D341Med (cell line): Measurements from ENCODE around the gene ETHE1.
A peak's percentile ranks its signal among the peaks of the same experiment; 100 is the strongest.

Experiments used
- DNase-seq: peaks from one replicate; pipeline ENCODE4 v3.0.0; 2012; ENCODE audit warnings: low spot score

ETHE1 gene, protein sequence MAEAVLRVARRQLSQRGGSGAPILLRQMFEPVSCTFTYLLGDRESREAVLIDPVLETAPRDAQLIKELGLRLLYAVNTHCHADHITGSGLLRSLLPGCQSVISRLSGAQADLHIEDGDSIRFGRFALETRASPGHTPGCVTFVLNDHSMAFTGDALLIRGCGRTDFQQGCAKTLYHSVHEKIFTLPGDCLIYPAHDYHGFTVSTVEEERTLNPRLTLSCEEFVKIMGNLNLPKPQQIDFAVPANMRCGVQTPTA

GRCh38 chr19:43526884-43527859 is at the start of gene ETHE1:
ETHE1 (minus strand) TSS chr19:43527201; CDS start chr19:43527177, 24 bp downstream.
- DNase-seq, result peak; percentile 88

GRCh38 chr19:43575955-43576878 is 49.2 kb upstream of the ETHE1 start:
- no peak for DNase-seq

DNA sequence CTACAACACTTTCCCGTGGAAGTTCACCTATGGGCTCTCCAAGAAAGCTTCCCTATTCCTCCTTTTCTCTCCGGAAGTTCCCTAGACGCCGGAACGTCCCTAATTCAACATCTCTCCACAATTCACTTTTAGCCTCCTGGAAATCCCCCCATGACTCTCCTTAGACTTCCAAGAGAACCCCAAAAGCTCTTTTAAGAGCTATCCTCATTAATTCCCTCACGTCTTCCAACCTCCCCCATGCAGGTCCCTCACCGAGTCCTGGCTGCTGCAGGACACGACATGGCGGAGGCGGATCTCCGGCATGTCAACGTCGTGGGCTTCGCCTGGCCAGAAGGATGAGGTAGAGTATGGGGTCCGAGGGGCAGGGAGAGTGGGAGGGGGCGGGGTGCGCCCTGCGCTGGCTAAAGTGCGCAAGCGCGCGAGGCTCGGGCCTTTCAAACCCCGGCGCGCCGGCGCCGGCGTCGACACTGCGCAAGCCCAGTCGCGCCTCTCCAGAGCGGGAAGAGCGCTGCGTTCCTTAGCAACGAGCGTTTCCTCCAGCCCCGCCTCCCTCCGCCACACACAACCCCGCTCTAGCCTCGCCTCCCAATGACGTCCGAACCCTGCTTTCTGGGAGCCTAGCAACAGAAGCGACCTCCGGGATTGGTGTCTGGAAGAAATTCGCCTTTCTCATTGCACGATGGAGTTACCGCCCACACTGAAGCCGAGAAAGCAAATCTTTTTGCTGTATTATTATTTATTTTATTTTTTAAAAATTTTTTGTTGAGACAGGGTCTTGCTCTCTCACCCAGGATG is 48.4 kb upstream of the ETHE1 start, which contains the start of the genes PINLYP and XRCC1:
TSS of gene PINLYP (plus strand) at position 646 of the 795 bp plus-strand sequence. CDS start 1,391 bp downstream, outside the sequence.
TSS of gene XRCC1 (minus strand) at position 372 of the 795 bp plus-strand sequence. CDS start at position 303, 69 bp downstream.
- DNase-seq, result peak; percentile 98

DNA sequence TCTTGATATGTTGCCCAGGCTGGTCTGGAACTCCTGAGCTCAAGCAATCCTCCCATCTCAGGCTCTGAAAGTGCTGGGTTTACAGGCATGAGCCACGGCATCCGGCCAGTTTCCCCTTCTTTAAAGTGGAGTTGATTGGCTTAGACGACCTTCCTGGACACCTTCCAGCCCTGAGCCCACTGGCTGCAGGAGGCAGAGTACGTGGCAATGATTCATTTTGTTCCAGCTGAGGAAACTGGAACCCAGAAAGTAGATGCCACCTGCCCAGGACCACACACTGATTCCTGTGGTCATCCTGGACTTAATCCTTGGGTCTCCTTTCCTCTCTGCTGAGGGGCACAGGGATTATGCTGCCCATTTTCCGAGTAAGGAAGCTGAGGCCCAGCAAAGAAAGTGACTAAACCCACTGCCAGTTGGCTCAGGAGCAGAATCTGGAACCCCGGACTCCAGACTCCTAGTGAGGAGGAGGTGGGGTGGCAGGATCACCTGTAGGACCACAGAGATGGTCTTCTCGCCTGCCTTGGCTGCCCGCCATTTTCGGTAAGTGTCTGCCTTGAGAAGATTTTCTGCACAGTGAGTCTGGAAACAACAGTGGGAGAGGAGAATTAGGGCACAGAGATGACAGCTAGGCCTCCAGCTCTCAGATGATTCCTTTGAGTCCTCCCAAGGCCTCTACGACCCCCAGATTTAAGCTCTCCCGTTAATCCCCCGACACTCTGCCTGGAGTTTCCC is 47.6 kb upstream of the ETHE1 start:
- DNase-seq, result no peak

DNA sequence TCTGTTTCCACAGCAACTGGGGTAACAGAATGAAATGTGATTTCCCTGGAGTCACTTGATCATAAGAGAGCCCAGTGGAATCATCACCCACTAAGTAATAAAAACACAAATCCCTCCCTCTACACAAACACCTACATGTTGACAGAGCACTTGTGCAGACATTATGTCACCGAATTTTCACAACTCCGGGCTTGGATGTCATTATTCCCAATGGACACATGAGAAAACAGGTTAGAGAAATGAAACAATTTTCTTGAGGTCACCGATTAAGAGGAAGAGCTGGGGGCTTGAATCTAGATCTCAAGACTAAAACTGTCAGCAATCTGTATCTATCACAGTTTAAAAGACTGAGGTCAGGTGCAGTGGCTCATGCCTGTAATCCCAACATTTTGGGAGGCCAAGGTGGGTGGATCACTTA is 45.2 kb upstream of the ETHE1 start:
- DNase-seq, result no peak

- DNase-seq, result peak; percentile 41
Observed at GRCh38 chr19:43570174-43570791, 43.3 kb upstream of the ETHE1 start.

- DNase-seq, result no peak
Observed at GRCh38 chr19:43569657-43570056, 42.7 kb upstream of the ETHE1 start.

DNA sequence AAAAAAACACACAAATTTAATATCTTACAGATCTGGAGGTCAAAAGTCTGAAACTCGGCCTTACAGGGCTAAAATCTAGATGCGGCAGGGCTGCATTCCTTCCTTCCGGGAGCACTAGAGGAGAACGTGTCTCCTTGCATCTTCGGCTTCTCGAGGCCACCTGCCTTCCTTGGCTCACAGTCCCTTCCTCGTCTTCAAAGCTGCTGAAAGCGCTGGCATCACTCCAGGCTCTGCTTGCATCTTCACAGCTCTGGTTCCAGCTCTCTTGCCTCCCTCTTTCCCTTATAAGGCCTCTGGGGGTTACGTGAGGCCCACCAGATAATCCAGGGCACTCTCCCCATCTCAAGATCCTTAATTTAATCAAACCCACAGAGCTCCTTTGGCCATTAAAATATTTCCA is 37.8 kb upstream of the ETHE1 start:
- DNase-seq, result no peak

DNA sequence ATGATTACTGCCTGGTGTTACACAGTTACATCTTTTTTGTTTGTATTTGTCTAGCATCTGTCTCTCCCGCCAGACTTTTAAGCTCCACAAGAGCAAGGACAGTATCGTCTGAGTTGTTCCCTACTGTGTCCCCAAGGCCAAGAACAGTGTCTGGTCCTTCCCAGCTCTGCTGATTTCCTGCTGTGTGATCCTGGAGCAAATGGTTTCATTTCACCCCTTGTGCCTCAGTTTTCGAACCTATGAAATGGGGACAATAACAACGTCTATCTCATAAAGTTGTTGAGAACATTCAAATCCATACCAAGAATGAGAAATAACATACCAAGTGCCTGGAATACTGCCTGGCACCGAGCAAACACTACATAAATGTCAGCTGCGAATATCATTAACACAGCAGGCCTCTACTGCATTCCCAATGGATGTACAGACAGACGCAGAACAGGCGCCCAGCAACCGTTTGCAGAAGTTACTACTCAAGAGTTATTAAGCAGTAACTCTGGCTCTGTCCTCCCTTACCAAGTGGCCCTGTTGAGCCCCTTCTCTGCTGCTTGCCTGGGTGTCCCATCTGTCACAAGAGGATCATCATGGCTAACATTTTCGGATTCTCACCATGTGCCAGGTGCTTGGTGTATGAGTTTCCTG is 36.9 kb upstream of the ETHE1 start:
- DNase-seq, result no peak

DNA sequence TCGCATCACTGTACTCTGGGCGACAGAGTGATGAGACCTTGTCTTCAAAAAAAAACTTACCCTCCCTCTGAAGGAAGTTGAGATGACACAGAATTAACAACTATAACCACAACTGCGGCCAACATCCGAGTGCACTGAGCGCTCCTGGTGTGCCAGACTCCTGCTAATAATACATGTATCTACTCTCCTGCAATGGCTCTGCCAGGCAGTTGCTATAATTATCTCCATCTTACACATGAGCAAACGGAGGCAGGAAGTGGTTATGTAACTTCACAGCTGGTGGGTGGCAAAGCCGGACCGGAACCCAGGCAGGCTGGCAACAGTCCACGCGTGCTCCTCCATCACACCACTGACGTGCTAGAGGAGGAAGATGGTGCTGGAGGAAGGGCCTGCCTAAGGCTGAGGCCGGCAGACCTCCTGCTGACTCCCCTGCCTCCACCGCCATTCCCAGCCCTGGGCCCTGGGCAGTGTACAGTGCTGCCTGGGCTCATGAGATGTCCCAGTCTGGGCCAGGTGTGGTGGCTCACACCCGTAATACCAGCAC is 35.8 kb upstream of the ETHE1 start:
- DNase-seq, result no peak

DNA sequence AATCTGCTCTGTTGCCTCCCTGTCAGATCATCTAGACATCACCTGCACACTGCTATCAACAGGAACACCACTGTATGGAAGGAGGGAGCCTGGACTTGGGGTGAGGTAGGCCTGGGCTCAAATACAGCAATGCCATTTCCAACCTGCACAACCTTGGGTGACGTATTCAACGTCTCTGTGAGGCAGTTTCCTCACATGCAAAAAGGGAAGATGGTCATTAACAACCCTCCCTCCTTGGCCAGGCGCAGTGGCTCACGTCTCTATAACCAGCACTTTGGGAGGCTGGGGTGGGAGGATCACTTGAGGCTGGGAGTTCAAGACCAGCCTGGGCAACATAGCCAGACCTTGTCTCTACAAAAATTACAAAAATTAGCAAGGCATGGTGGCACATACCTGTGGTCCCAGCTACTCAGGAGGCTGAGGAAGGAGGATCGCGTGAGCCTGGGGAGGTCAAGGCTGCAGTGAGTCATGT is 35.3 kb upstream of the ETHE1 start:
- DNase-seq, result no peak

DNA sequence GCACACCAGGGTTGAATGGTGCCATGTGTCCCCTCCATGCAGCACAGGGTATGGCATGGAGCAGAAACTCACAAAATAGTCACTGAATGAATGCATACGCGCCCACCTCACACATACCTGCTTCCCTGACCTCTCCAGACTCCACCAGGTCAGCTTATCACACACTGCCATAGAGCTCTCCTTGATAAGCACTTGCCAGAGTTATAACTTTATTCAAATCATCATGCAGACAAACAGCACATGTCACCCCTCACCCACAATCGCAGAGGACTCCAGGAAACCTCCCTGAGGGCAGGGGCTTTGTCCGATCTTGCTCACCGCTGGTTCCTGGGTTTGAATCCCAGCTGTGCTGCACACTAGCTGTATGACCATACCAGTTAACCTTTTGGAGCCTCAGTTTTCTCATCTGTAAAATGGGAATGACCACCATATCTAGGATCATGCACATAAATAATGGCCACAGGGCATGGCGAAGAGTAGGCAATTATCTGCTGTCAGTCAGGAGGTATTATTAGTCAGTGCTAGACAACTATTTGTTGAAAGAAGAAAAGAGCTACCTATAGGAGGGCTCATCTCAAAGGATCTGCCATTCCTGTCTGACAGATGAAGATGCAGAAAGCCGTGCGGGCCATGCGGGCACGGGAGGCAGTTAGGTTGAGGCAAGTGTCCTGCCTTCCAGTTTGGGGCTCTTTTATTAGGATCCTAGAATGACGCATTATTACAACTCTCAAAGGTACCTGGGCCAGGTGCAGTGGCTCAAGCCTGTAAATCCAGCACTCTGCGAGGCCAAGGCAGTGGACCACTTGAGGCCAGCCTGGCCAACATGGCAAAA is 34.4 kb upstream of the ETHE1 start:
- DNase-seq, result no peak

GRCh38 chr19:43560687-43561086 is 33.7 kb upstream of the ETHE1 start:
- peak; percentile 49 for DNase-seq

DNA sequence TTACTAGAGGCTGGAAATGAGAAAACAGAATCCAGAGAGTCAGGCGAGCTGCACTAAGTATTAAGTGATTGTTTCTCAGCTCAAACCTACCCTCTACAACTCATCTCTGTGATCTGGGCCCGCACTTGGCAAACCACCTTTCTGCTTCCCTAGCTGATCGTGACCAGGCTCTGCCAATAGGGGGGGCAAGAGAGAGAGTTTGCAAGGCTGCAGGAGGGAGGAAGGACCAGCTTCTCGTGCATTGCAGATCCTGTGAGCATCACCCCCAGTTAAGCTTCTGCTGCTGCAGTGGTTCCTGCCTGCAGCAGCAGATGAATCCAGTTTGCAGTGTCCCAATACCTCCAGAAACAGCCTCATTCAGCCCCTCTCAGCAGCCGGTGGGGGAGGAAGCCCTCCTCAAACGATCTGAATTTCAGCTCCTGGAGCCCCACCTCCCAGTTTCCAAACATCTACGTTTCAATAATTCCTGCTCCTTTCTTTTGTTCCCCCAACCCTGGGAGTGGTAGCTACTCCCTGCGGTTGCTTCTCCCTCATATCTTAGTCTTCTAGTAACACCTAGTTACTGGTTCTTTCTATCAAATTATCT is 28.3 kb upstream of the ETHE1 start:
- peak; percentile 82 for DNase-seq

DNA sequence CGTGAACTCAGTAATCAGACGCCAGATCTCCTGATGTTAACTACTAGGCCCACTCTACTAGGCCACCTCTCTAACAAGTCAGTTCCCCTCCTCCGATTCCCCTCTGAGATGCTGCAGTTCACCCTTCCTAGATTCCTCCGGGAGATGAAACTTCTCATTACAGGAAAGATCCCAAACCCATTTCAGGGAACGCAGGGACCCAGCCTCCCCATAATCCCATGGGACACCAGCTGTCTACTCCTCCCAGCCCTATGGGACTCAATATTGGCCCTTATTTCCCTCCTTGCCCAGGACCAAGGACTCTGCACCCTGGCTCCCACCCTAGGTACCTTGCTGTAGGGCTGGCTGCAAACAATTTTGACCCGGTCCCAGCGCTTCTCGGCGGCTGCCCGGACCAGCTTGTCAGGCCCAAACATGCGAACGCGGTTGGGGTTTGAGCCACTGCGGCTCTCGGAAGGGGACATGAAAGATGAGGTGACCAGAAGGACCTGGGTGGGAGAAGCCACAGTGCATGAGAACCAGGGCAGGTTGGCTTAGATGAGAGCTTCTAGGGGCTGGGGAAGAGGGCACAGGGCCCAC is 27.4 kb upstream of the ETHE1 start:
- peak; percentile 58 for DNase-seq

- DNase-seq, result peak; percentile 83
Observed at GRCh38 chr19:43553656-43554055, 26.7 kb upstream of the ETHE1 start.

DNA sequence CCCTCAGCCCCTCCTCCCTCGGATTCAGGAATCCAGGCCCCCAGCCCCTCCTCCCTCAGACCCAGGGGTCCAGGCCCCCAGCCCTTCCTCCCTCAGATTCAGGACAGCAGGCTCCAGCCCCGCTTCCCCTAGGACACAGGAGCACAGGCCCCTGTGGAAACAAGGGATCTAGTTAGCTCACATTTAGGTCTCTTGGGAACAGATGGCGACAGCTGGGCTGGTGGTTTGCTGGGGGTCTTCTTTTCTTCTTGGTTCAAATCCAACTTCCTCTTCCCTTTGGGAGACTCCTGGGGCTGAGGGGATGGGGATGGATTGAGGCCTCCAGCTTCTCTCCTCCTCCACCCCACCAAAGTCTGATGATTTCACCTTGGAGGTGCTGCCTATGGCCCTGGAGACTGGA is 25.6 kb upstream of the ETHE1 start:
- DNase-seq, result peak; percentile 79
